GM12878 (cell line): ENCODE data around the gene EIF2S1. TPM values are rescaled to one million over a fixed set of nuclear protein-coding genes. Genes with fewer than 3 reads are reported as not detected.

Source experiments
- ATAC-seq: fragments of 200-7000 bp; cut with Tn5 transposase; 3 replicates; pipeline ENCODE4 v1.9.1; 2020; ENCODE audit warnings: mild to moderate bottlenecking, moderate library complexity
- BruUV-seq: library from RNA; stranded (reverse); fragments of 400-500 nt; replicated peaks from 2 replicates; lab custom pipeline; 2021; lab: Mats Ljungman, UMichigan
- CTCF ChIA-PET: fragments of 300-600 bp; sonication (Branson Sonifier 250); formaldehyde crosslinking; extraction: SDS; loops from one replicate; lab custom pipeline; 2021; ENCODE audit warnings: inconsistent platforms; lab: Yijun Ruan, JAX
- POLR2A ChIA-PET: fragments of 350-600 bp; formaldehyde crosslinking; extraction: SDS; loops from one replicate; lab custom pipeline; 2021; ENCODE audit warnings: inconsistent platforms; lab: Charles Lee
- RAD21 ChIA-PET: fragments of 300-600 bp; sonication (Branson Sonifier 250); formaldehyde crosslinking; loops from one replicate; lab custom pipeline; 2023; ENCODE audit warnings: antibody characterized with exemption; ENCODE audit not compliant: unreplicated experiment; lab: Charles Lee
- SMC1A ChIA-PET: fragments of 300-600 bp; sonication (Branson Sonifier 250); formaldehyde crosslinking; loops from one replicate; lab custom pipeline; 2023; ENCODE audit not compliant: unreplicated experiment, uncharacterized antibody; lab: Charles Lee
- DNase-seq: peaks from one replicate; pipeline ENCODE4 v3.0.0-alpha.2; 2011; ENCODE audit warnings: low read depth, low spot score
- FAIRE-seq: peaks from 3 replicates; lab custom pipeline; 2011; peaks lifted over from hg19 to GRCh38; lab: Jason Lieb, UNC
- H2AFZ ChIP-seq: 2 replicates; pipeline ENCODE4 v1.6.0; 2011; ENCODE audit warnings: low read depth, low read length, control low read depth; ENCODE audit not compliant: control insufficient read depth
- H3K27ac ChIP-seq: 2 replicates; pipeline ENCODE4 v1.5.1; 2011; ENCODE audit warnings: control low read depth; ENCODE audit not compliant: control insufficient read depth, insufficient read depth
- H3K27me3 ChIP-seq, 2 experiments: replicated peaks in 1 of 2; 2 replicates each; pipeline versions ENCODE4 v1.6.0 to v1.6.1; 2011; ENCODE audit warnings: low read length in 1 of 2; ENCODE audit not compliant: control insufficient read depth in 2 of 2, insufficient read depth in 2 of 2
- H3K36me3 ChIP-seq, 2 experiments: 2 replicates each; pipeline ENCODE4 v1.5.1; 2011; ENCODE audit warnings: low read length in 1 of 2; ENCODE audit not compliant: control insufficient read depth in 2 of 2, insufficient read depth in 2 of 2
- H3K4me1 ChIP-seq: 2 replicates; pipeline ENCODE4 v1.6.1; 2011; ENCODE audit warnings: mild to moderate bottlenecking, low read length, moderate library complexity, mixed read lengths; ENCODE audit not compliant: control insufficient read depth, insufficient read depth
- H3K4me2 ChIP-seq: 2 replicates; pipeline ENCODE4 v1.6.0; 2011; ENCODE audit warnings: control low read depth; ENCODE audit not compliant: control insufficient read depth, insufficient read depth
- H3K4me3 ChIP-seq: fragments of 200-600 bp; sonication (generic); 2 replicates; pipeline ENCODE4 v1.5.1; 2016
- H3K79me2 ChIP-seq: 2 replicates; pipeline ENCODE4 v1.6.0; 2011; ENCODE audit warnings: low read length; ENCODE audit not compliant: control insufficient read depth, insufficient read depth
- H3K9ac ChIP-seq: 2 replicates; pipeline ENCODE4 v1.8.0; 2011; ENCODE audit warnings: low read length, control low read depth, mixed read lengths; ENCODE audit not compliant: control insufficient read depth, insufficient read depth
- H3K9me3 ChIP-seq: replicated peaks from 3 replicates; pipeline ENCODE4 v1.5.1; 2011; ENCODE audit warnings: mild to moderate bottlenecking, low read length; ENCODE audit not compliant: control insufficient read depth, insufficient read depth
- H4K20me1 ChIP-seq: 2 replicates; pipeline ENCODE4 v1.6.0; 2011; ENCODE audit not compliant: control insufficient read depth, insufficient read depth
- BACH1 ChIP-seq: fragments of 450-650 bp; IDR thresholded peaks from 2 replicates; pipeline ENCODE4 v1.6.1; 2017; ENCODE audit warnings: mild to moderate bottlenecking, borderline replicate concordance
- BCLAF1 ChIP-seq: fragments of 450-650 bp; IDR thresholded peaks from 2 replicates; pipeline ENCODE4 v1.6.1; 2017; ENCODE audit warnings: antibody characterized with exemption, mild to moderate bottlenecking, moderate library complexity
- JUND ChIP-seq: IDR thresholded peaks from 2 replicates; pipeline ENCODE4 v1.6.1; 2012; ENCODE audit warnings: low read depth, mild to moderate bottlenecking, low read length, improper control_type of control experiment, moderate library complexity
- MAX ChIP-seq: IDR thresholded peaks from 2 replicates; pipeline ENCODE4 v1.6.1; 2012; ENCODE audit warnings: low read depth, low read length, improper control_type of control experiment
- MEF2B ChIP-seq: fragments of 450-650 bp; IDR thresholded peaks from 2 replicates; pipeline ENCODE4 v1.6.1; 2018; ENCODE audit warnings: mild to moderate bottlenecking, moderate library complexity; ENCODE audit not compliant: partially characterized antibody, poor library complexity, severe bottlenecking
- NBN ChIP-seq: fragments of 450-650 bp; IDR thresholded peaks from 2 replicates; pipeline ENCODE4 v1.6.1; 2016
- NFIC ChIP-seq: IDR thresholded peaks from 2 replicates; pipeline ENCODE4 v1.6.1; 2012; ENCODE audit warnings: low read depth, mild to moderate bottlenecking, inconsistent platforms, low read length, moderate library complexity
- POLR2AphosphoS2 ChIP-seq: IDR thresholded peaks from 2 replicates; pipeline ENCODE4 v1.6.1; 2011; ENCODE audit warnings: low read depth, mild to moderate bottlenecking, low read length, improper control_type of control experiment, moderate library complexity
- SKIL ChIP-seq: fragments of 450-650 bp; IDR thresholded peaks from 2 replicates; pipeline ENCODE4 v1.6.1; 2017; ENCODE audit warnings: mild to moderate bottlenecking, low read depth, inconsistent platforms; ENCODE audit not compliant: poor library complexity, severe bottlenecking
- STAT3 ChIP-seq: IDR thresholded peaks from 2 replicates; pipeline ENCODE4 v1.6.1; 2011; ENCODE audit warnings: low read depth, low read length, improper control_type of control experiment
- SUZ12 ChIP-seq: fragments of 200-600 bp; sonication (generic); IDR thresholded peaks from one replicate; pipeline ENCODE4 v1.6.1; 2018; ENCODE audit warnings: antibody characterized with exemption, mild to moderate bottlenecking; ENCODE audit not compliant: unreplicated experiment
- TARDBP ChIP-seq: IDR thresholded peaks from 2 replicates; pipeline ENCODE4 v1.6.1; 2016; ENCODE audit warnings: borderline replicate concordance
- TCF7 ChIP-seq: IDR thresholded peaks from 2 replicates; pipeline ENCODE4 v1.6.1; 2014; ENCODE audit warnings: antibody characterized with exemption, borderline replicate concordance
- YBX1 ChIP-seq: fragments of 450-650 bp; IDR thresholded peaks from 2 replicates; pipeline ENCODE4 v1.6.1; 2016; ENCODE audit warnings: antibody characterized with exemption
- WGBS: methylation state at CpG from one replicate; pipeline ENCODE4 v1.1.6; 2016; ENCODE audit warnings: low lambda C conversion rate; ENCODE audit not compliant: insufficient replicate concordance, insufficient coverage; ENCODE audit errors: missing lambda C conversion rate; 5-methylcytosine and 5-hydroxymethylcytosine counted together
- in situ Hi-C: fragments of 300-500 bp; cut with MboI; formaldehyde crosslinking; loops from 9 replicates; pipeline ENCODE4 v1.14.3; 2018; ENCODE audit warnings: mixed read lengths
- intact Hi-C: fragments of 100-400 bp; cut with micrococcal nuclease; formaldehyde crosslinking; loops from one replicate; pipeline ENCODE4 v1.14.2; 2022; ENCODE audit not compliant: unreplicated experiment
- polyA plus RNA-seq, 11 experiments: library from polyadenylated mRNA; depleted of rRNA in 4 of 11; unstranded in 6 of 11; stranded (reverse) in 5 of 11; fragments of >200 nt; fragmentation: Nextera tagmentation in 4 of 11; fragmentation: Illumina TruSeq in 1 of 11; extraction: Ambion mirVana in 4 of 11; extraction: Trizol in 1 of 11; gene quantifications; 1 replicate in 1 of 11; 2 replicates in 10 of 11; pipeline versions ENCODE4 v1.2.1 to v1.2.3, GENCODE V29; 2011 to 2016; ENCODE audit warnings: inconsistent platforms in 2 of 11, missing spikeins in 2 of 11, low read depth in 1 of 11
- total RNA-seq, 4 experiments: library from RNA; depleted of rRNA in 3 of 4; stranded (reverse); fragments of >200 nt in 3 of 4; fragmentation: Illumina TruSeq in 1 of 4; extraction: Trizol in 1 of 4; gene quantifications; 2 replicates each; pipeline versions ENCODE4 v1.2.1 to v1.2.3, GENCODE V29; 2013 to 2021

EIF2S1 gene
- total and polyA plus RNA-seq, 10 of the 15 experiments (the other 5 are each of a cell fraction or from before 2014, with no cell fraction given), result 155 to 563 (median 262) TPM

- in situ Hi-C loops, result no loop called here
- intact Hi-C loops, result no loop called here
- Histone ChIP-seq H3K36me3 (no peaks in the 10 kb centered on the region), H4K20me1 (no peaks in the 10 kb centered on the region), H3K27ac (no peak overlapping the region), H3K9me3 (no peaks in the 10 kb centered on the region), H2AFZ (no peak overlapping the region), H3K9ac (no peak overlapping the region), H3K79me2 (no peaks in the 10 kb centered on the region), H3K27me3 (no peaks in the 10 kb centered on the region), H3K4me2 (no peak overlapping the region), H3K4me3 (no peak overlapping the region), H3K4me1 (no peaks in the 10 kb centered on the region)
- no peak for TF ChIP-seq SUZ12
- TF ChIP-seq BACH1, result no peak
- TF ChIP-seq NBN, result no peak
- TF ChIP-seq MAX, result no peak
- no peak for FAIRE-seq
- CTCF ChIA-PET, result interaction anchor here (0.8 to 1.3 kb wide), 3 partner anchors 10 to 161 kb away, joined by 3 to 4 read pairs (median 4); no protein-coding TSS in a partner anchor
- POLR2A ChIA-PET, result no interaction called here
- DNase-seq, result no peak
- 45% methylated on average over 9 of the region's 9 CpGs for WGBS
- RAD21 ChIA-PET, result no interaction called here
- SMC1A ChIA-PET, result no interaction called here
- no TSS peak for BruUV-seq
- ATAC-seq, result no peak
Observed at GRCh38 chr14:67410313-67410712, 50.2 kb downstream of the EIF2S1 start.

- WGBS, result 35% methylated on average over 8 of the region's 8 CpGs
- intact Hi-C loops (no loop called here), in situ Hi-C loops (no loop called here)
- Histone ChIP-seq H3K9ac (no peak overlapping the region), H3K27ac (no peak overlapping the region), H3K4me2 (no peak overlapping the region), H3K4me1 (no peaks in the 10 kb centered on the region), H2AFZ (no peak overlapping the region), H3K79me2 (no peaks in the 10 kb centered on the region), H3K36me3 (no peaks in the 10 kb centered on the region), H4K20me1 (no peaks in the 10 kb centered on the region), H3K9me3 (no peaks in the 10 kb centered on the region), H3K27me3 (no peaks in the 10 kb centered on the region), H3K4me3 (no peak overlapping the region)
- no TSS peak for BruUV-seq
- SMC1A ChIA-PET, result interaction anchor here (0.8 kb wide), 1 partner anchor 13 kb away, joined by 3 read pairs; no protein-coding TSS in a partner anchor
- CTCF ChIA-PET, result interaction anchor here (0.6 to 1.3 kb wide), 4 partner anchors 9 to 1052 kb away, joined by 3 to 4 read pairs (median 4); no protein-coding TSS in a partner anchor
- POLR2A ChIA-PET, result no interaction called here
- FAIRE-seq (no peak), ATAC-seq (no peak), DNase-seq (no peak)
- RAD21 ChIA-PET, result no interaction called here
- TF ChIP-seq BCLAF1 (no peak), STAT3 (no peak), TARDBP (no peak), NFIC (no peak), JUND (no peak), SKIL (no peak), TCF7 (no peak), POLR2AphosphoS2 (no peak), YBX1 (no peak), MEF2B (no peak)
Observed at GRCh38 chr14:67411370-67411769, 51.2 kb downstream of the EIF2S1 start.
